ENCODE results near the gene CHST8.

CHST8 gene

DNA sequence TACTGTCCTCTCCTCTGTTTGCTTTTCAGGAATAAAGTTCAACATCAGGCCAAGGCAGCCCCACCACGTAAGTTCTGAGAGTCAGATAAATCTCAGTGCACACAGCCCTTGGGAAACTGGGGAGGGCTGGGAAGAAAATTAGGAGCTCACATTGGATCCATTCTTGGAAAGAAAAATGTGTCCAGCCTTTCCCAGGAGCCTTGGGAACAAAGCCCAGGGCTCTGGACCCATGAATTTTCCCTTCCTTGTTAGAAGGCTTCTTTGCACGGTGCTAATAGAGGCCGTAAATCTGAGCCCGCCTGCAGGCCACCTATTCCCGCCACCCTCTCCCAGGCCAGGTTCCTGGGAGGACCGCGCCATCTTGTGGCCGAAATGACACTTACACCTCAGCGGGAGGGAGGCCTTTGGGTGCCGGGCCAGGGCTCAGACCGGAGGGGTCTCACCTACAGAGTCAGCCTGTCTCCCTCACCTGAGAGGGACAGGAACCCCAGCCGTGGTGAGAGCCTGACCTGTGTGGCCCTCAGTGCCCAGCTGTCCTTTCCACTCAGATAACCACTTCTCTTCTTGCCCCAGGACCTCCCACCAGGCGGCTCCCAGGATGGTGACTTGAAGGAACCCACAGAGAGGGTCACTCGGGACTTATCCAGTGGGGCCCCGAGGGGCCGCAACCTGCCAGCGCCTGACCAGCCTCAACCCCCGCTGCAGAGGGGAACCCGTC is 149.8 kb downstream of the CHST8 start:
- peak; percentile 90 for DNase-seq (ENCODE audit: low spot score)

DNA sequence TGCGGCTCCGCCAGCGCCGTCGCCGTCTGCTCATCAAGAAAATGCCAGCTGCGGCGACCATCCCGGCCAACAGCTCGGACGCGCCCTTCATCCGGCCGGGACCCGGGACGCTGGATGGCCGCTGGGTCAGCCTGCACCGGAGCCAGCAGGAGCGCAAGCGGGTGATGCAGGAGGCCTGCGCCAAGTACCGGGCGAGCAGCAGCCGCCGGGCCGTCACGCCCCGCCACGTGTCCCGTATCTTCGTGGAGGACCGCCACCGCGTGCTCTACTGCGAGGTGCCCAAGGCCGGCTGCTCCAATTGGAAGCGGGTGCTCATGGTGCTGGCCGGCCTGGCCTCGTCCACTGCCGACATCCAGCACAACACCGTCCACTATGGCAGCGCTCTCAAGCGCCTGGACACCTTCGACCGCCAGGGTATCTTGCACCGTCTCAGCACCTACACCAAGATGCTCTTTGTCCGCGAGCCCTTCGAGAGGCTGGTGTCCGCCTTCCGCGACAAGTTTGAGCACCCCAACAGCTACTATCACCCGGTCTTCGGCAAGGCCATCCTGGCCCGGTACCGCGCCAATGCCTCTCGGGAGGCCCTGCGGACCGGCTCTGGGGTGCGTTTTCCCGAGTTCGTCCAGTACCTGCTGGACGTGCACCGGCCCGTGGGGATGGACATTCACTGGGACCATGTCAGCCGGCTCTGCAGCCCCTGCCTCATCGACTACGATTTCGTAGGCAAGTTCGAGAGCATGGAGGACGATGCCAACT is 150.5 kb downstream of the CHST8 start:
- no peak for DNase-seq (ENCODE audit: low spot score)

DNA sequence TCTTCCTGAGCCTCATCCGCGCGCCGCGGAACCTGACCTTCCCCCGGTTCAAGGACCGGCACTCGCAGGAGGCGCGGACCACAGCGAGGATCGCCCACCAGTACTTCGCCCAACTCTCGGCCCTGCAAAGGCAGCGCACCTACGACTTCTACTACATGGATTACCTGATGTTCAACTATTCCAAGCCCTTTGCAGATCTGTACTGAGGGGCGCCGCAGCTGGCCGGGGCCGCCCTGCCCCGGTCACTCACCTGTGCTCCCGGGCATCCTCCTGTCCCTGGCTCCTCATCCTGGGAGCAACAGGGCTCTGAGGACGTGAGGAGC is 151.1 kb downstream of the CHST8 start:
- no peak for DNase-seq (ENCODE audit: low spot score)

DNA sequence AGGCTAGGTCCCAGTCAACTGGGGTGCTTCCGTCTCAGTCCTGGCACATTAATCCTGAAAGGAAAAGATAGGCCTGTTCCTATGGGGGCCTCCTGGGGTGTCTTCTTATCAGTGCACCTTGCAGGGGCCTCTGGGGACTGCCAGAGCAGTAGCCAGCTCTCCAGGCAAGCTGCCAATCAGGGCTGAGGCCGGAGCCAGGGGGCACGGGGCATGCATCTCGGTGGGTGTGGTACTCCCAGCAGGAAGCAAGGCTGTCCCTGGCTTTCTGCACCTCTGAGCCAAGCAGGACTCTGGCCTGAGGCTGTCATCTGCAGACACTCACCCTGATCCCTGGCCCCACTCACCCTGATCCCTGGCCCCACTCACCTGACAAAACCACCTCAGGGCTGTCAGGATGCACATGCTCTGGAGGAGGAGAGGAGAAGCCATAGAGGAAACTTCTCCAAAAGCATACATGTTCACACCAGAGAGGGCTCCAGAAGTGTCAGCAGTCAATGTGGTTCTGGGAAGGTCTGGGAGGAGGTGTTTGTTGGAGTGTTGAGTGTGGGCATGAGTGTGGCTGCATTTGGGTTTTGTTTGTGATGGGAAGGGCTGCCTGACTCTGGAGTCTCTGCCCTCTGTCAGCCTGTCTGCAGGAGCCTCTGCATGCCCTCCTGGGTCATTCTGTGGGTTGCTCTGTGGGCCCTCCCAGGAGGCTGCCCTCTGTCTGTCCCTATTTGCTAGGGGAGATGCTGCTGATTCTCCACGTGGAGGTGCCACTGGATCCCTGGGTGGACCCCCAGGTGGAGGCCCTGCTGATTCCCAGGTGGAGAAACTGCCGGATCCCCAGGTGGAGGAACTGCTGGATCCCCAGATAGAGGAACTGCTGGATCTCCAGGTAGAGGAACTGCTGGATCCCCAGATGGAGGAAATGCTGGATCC is 152.2 kb downstream of the CHST8 start:
- no peak for DNase-seq (ENCODE audit: low spot score)

DNA sequence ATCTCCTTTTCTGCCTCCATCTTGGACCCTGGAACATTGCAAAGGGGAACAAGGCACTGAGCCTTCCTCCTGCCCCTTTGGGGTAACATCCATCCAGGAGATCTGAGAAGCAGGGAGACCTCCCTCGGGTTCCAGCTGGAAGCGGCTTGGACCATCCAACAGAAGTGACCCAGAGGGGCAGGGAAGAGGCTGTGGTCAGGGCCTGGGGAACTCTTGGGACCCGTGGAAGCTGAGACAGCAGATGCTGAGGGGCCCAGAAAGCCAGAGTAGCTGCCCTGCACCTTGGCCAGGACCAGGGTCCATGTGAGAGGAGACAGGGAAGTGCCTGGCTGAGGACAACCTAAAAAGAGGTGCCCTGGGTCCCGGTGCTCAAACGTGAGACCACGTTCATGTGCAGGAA is 153.0 kb downstream of the CHST8 start:
- DNase-seq (ENCODE audit: low spot score) = no peak

DNA sequence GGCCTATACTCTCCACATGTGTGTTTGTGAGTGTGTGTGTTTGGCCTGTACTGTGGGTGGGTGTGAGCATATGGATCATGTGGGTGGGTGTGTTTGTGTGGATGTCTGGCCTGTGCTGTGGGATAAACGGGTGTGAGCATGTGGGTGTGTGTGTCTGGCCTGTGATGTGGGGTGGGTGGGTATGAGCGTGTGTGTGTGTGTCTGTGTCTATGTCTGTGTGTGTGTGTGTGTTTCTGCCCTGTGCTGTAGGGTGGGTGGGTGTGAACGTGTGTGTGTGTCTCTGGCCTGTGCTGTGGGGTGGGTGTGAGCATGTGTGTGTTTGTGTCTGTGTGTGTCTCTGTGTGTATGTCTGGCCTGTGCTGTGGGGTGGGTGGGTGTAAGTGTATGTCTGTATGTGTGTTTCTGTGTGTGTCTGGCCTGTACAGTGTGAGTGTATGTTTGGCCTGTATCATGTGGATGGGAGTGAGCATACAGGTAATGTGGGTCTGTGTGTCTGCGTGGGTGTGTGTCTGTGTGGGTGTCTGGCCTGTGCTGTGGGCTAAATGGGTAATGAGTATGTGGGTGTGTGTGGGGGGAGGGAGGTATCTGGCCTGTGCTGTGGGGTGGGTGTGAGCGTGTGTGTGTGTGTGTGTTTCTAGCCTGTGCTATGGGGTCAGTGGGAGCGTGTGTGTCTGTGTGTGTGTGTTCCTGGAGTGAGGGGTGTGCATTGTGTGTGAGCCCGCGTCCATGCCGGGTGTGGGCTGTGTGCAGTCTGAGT is 154.2 kb downstream of the CHST8 start:
- no peak for DNase-seq (ENCODE audit: low spot score)

DNA sequence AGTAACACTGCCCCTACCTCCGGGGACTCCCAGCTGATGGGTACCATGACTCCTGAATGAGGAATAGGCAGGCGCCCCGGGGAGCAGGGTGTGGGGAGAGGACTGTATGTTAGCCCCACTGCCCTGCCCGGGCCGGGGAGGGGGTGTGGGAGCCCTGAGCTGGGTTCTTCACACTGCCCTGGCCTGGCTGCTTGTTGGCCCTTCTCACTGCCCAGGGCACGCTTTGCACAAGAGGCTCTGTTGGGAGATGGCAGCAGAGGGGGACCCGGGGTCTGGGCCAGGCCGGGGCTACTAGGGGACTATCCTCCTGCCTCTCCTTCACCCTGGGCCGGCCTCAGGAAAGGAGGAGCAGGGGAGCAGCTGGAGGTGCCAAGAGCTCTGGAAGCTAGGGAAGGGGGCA is 155.6 kb downstream of the CHST8 start:
- no peak for DNase-seq (ENCODE audit: low spot score)

DNA sequence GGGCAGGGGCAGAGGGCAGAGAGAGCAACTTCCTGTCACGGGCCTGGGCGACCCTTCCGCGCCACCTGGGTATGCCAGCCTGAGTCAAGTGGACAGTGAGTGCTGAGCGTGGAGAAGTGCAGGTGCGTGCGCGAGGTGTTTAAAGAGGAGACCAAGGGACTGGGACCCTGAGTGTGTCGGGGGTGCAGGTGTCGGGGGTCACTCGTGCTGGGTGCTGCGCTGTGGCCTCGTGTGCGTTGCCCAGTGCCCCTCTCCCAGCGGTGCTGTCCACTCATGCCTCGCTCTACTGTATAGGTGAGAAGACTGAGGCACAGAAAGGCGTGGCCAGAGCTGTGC is 156.0 kb downstream of the CHST8 start:
- no peak for DNase-seq (ENCODE audit: low spot score)

DNA sequence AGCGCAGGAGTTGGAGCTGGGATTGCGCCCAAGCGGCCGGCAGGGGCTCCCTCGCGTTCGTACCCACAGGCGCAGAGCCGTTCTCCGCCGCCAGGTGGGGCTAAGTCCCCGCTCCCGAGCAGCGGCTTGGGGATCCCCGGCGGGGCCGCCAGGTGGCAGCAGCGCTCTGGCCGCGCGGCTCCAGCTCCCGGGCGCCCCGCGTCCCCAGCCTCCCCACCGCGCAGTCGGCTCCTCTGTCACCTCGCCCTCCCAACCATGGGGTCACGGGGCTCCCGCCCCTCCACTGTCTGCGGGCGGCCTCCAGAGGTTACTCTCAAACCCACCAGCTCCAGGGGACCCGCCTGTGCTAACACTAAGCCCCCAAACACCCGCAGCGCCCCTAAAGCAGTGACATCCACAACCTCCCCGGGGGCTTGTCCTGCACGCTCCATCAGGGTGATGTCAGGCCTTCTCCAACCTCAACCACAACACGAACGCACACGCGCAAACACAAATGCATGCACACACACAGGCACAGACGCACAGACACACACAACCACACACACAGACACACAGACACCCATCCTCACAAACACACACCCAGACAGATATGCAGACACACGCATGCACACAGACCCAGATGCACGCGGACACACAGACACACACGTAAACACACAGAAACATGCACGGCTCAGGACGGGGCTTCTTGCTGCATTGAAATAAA is 156.5 kb downstream of the CHST8 start:
- peak; percentile 98 for DNase-seq (ENCODE audit: low spot score)

DNA sequence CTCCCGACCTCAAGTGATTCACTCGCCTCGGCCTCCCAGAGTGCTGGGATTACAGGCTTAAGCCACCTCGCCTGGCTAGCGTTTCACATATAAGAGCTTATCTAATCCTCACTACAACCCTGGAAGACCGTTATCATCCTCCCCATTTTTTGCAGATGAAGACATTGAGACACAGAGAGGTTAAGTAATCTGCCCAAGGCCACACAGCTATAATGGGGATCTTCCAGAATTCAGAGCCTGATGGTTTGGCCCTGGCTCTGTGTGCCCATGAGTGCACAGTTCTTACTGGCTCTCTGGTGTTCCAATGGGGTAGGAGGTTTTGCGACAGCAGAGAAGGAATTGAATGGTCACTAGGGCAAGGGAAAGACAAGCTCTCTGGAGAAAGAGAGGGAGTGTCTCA is 158.1 kb downstream of the CHST8 start:
- DNase-seq (ENCODE audit: low spot score) = no peak

DNA sequence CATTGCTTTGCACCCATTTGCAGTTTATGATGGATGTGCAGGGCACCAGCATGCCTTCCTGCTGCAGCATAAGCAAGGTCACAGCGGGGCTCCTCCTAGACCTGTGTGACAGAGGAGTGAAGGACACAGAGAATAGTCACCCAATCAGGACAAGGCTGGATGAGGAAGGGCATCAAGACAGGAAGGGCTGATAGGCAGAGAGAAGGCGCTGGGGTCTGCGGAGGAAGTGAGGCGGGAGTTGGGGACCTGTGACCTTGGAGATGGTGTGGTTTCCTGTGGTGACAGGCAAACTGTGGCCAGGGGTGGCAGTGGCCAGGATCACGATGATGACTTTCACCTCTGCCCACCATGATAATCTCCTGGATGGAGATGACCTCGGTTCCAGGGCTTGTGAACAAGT is 158.5 kb downstream of the CHST8 start:
- DNase-seq (ENCODE audit: low spot score) = no peak

DNA sequence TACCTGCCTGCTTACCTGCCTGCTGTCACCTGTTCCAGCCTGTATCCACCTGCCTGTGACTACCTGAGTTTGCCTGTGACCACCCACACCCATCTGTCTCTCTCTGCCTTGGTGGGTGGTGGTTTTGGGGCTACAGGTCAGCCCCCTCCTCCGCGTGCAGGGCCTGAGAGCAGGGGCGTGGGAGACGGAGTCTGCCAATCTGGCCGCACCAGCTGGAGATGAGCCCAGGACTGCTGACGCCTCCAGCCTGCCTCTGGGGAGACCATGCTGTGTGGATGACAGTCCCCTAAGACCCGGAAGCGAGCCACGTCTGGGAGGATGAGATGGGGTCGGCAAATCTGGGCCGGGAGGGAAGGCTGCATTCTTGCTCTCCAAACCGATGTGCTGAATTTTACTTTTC is 159.0 kb downstream of the CHST8 start:
- peak; percentile 53 for DNase-seq (ENCODE audit: low spot score)

DNA sequence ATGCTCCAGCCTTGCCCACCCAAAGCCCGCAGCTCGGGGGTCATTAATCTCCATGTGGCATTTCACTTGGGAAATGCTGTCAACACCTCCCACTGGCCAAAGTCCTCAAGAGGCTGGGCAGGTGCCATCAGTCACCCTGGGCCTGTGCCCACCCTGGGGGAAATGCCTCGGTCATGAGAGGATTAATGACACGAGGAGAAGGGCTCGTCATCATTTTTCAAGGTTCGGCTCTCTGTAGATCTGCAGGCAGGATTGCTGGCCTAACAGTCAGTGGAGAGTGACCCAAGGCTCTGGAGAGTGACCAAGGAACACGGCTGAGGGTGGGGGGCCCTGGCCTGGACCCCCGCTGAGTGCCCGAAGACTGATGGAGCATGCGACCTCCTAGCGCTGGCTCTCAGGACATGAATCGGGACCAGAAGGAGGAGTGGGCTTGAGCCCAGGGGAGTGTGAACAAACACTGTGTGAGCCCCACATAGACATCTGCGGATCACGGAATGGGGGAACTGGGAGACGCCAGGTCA is 159.7 kb downstream of the CHST8 start:
- no peak for DNase-seq (ENCODE audit: low spot score)

DNA sequence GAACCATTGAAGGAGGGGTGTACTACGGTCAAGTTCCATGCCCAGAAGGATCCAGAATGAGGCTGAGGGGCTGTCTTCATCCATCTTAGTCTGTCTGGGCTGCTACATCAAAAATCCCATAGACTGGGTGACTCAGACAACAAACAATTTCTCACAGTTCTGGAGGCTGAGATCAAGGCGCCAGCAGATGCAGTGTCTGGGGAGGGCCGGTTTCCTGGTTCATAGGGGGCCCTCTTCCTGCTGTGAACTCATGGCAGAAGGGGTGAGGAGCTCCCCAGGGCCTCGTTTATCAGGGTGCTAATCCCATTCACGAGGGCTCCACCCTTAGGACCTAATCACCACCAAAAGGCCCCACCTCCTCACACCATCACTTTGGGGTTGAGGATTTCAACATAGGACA is 160.2 kb downstream of the CHST8 start:
- no peak for DNase-seq (ENCODE audit: low spot score)

DNA sequence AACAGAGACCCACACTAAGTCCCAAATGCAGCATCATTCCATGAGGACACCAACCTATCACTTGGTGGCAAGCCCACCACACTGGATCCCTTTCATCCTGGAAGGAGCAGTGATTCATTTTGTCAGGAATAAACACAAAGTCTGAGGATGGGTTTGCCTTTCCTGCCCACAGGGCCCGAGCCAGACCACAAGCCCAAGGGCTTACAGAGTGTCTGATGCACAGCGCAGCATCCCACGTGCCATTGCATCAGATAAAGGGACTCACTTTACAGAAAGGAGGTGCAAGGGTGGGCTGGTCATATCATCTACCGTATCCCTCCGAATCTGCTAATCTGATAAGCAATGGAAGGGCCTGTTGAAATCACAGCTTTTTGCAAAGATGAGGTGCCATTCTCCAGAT is 162.7 kb downstream of the CHST8 start:
- DNase-seq (ENCODE audit: low spot score) = no peak

DNA sequence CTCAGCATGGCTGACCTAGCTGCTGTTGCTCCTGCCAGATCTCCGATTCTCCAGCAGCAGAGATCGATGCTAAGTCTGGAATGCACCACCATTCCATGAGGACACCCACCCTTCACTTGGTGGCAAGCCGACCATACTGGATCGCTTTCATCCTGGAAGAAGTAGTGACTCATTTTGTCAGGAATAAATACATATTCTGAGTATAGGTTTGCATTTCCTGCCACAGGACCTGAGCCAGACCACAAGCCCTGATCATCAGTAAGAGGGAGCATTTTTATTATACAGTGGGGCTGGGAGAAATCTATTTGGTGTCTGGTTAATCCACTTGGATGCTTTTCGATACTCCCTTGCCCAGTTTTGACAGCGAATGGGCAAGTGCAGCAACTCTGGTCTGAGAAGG is 164.0 kb downstream of the CHST8 start:
- no peak for DNase-seq (ENCODE audit: low spot score)

DNA sequence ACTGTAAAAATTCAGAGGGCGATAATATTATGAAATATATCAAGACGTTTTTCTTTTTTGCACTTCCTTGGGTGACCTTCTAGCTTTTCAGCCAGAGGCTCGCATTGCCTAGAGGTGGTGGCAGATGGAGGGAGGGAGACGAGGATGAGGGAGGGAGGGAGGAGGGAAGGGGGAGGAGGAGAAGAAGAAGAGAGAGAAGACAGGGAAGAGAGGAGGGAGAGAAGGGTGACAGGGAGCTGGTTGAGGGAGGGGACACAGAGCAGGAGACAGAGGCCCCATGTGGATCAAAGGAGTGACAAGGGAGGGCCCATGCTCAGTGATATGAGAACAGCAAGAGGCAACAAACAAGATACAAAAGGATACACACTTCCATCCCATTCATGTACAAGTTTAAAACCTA is 166.9 kb downstream of the CHST8 start:
- no peak for DNase-seq (ENCODE audit: low spot score)

DNA sequence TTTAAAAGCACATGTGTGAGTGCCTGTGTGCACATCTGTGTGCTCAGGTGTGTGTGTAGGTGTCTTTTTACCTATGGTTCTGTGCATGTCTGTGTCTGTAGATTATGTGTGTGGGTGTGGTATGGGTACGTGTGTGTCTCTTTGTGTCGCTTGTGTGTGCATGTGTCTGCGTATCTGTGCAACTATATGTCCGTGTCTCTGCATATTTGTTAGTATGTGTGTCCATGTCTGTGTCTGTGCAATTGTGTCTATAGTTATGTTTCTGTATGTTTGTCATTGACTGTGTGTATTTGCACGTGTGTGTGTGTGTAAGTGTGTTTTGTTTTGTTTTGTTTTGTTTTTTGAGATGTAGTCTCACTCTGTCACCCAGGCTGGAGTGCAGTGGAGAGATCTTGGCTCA is 167.6 kb downstream of the CHST8 start:
- DNase-seq (ENCODE audit: low spot score) = no peak

DNA sequence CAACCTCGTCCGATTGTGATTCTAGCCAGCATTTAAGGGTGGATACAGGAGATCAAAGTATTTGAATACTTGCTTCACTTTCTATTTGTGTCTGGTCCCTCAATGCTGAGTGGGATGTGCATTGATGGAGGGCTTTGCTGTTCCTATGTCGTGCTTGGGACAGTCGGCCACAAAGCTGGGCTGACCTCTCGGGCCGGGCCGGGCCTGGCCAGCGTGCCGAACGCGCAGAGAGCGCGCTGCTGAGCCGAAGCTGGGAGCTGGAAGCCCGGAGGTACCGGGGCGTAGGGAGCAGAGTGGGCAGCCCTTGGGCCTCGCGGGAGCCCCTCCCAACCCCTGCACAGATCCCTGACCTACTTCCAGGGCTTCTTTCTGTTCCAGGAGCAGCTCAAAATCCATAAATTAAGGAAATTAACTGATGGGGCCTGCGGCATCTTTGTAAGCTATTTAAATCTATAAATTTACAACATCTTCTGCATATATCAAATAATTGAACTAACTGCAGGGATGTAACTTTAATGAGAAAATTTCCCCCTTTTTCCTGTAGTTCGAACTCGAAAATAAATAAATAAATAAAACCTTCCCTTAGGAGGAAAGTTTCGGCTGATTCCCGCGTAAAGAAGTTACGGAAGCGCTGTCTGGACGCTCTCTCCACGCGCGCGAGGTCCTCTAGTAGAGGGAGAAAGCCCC is 173.1 kb downstream of the CHST8 start:
- DNase-seq (ENCODE audit: low spot score) = no peak

DNA sequence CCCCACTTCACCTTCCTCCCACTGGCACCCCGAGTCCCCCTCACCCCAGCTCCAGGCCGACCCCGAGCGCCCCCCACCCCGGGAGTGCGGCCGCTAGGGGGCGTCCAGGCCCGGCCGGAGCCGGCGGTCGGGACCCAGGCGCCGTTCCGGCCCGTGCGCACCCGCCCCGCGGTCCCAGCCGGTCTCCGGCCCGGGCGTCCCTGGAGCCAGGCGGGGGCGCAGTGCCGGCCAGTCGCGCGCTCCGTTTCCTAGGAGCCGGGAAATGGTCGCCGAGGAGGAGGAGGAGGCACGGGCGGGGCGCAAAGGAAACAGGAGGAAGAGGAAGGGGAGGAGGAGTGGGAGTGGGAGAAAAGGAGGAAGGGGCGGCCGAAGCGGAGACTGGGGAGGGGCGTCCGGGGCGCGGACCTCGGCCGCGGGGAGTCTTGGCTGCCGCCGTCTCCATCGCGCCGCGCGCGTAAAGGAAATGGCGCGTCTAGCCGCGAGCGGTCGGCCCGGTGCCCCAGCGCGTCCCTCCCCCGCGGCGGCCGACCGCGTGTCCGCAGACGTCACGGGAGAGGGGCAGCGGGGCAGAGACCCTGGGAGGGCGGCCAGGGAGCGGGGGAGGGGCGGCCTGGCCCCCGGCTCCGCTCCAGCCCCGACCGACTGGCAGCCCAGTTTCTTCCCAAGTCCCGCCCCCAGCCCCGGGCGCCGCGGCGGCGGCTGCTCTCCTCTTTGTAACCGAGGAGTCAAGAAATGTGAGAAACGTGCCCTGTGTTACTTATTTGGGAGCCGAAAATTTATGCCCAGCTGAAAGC is 173.8 kb downstream of the CHST8 start:
- DNase-seq (ENCODE audit: low spot score) = peak; percentile 94
